PC-9 (cell line): ENCODE measurements around the gene KCNE1.

Experiments
- EZH2 ChIP-seq: fragments of 200-600 bp; sonication (generic); IDR thresholded peaks from 2 replicates; pipeline ENCODE4 v1.8.0; 2017; ENCODE audit warnings: antibody characterized with exemption, low read depth
- TF ChIP-seq, protein P1 (sequence below): fragments of 200-600 bp; sonication (generic); conservative IDR thresholded peaks from 2 replicates; pipeline ENCODE4 v1.6.1; 2017; ENCODE audit warnings: mixed run types, antibody characterized with exemption, mild to moderate bottlenecking, moderate library complexity

DNA sequence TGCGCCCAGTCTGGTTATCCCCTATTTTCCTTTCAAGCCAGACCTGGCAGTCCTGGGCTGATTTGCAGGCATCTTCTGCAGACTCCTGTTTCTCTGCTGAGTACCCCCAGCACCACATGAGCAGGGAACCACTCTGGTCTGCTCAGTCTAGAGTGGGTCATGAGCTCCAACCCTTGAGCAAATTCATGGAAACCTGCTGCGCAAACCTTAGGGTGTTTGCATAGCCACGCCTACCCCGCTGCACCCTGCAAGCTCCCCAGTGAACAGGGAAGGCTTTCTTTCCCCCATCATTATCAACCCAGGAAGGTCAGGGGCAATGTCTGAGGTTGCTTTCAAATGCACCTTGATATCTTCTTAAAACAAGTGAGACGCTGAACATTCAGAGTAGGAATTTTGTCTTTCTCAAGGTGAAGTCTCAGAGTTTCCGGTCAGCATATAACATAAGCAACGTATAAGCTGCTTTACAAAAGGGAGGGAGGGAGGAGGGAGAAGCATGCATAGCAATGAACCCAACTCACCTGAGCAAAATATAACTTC, 11.1 kb upstream of the KCNE1 start:
- TF ChIP-seq, protein P1, sequence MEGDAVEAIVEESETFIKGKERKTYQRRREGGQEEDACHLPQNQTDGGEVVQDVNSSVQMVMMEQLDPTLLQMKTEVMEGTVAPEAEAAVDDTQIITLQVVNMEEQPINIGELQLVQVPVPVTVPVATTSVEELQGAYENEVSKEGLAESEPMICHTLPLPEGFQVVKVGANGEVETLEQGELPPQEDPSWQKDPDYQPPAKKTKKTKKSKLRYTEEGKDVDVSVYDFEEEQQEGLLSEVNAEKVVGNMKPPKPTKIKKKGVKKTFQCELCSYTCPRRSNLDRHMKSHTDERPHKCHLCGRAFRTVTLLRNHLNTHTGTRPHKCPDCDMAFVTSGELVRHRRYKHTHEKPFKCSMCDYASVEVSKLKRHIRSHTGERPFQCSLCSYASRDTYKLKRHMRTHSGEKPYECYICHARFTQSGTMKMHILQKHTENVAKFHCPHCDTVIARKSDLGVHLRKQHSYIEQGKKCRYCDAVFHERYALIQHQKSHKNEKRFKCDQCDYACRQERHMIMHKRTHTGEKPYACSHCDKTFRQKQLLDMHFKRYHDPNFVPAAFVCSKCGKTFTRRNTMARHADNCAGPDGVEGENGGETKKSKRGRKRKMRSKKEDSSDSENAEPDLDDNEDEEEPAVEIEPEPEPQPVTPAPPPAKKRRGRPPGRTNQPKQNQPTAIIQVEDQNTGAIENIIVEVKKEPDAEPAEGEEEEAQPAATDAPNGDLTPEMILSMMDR = no peak
- no peak for TF ChIP-seq EZH2
